Measurements from ENCODE around the gene CYB5B. TPM values are rescaled to one million over a fixed set of nuclear protein-coding genes. Genes with fewer than 3 reads are reported as not detected.

Gene CYB5B
- total RNA-seq, 1 donor from 2014 or later = 71.8 TPM

- Mint-ChIP-seq H3K4me3 (ENCODE audit: unreplicated experiment) (no peak overlapping the region), H3K27ac (ENCODE audit: unreplicated experiment) (no peak overlapping the region), H3K9me3 (ENCODE audit: low read depth) (no peaks in the 10 kb centered on the region), H3K27me3 (ENCODE audit: low read depth) (no peaks in the 10 kb centered on the region), H3K4me1 (ENCODE audit: low read depth) (peaks cover 26% of the 10 kb centered on the region), H3K36me3 (ENCODE audit: low read depth) (peaks cover 21% of the 10 kb centered on the region)
- no peak for TF ChIP-seq CTCF (IDR thresholded peaks at IDR 0.05)
- no peak for DNase-seq (ENCODE audit: low spot score)
These were observed 42.0 kb upstream of the CYB5B start for GRCh38 chr16:69382421-69382820.

GRCh38 chr16:69384974-69385373 is 39.4 kb upstream of the CYB5B start:
- Mint-ChIP-seq H3K9me3 (ENCODE audit: low read depth) (no peaks in the 10 kb centered on the region), H3K4me1 (ENCODE audit: low read depth) (peaks cover 20% of the 10 kb centered on the region), H3K4me3 (ENCODE audit: unreplicated experiment) (peak overlapping the region; percentile 80), H3K36me3 (ENCODE audit: low read depth) (peaks cover 12% of the 10 kb centered on the region), H3K27ac (ENCODE audit: unreplicated experiment) (peak overlapping the region; percentile 94), H3K27me3 (ENCODE audit: low read depth) (no peaks in the 10 kb centered on the region)
- TF ChIP-seq CTCF (IDR thresholded peaks at IDR 0.05) = no peak
- no peak for DNase-seq (ENCODE audit: low spot score)

GRCh38 chr16:69386596-69386995 is 37.8 kb upstream of the CYB5B start:
- H3K36me3 Mint-ChIP-seq (ENCODE audit: low read depth) = peaks cover 12% of the 10 kb centered on the region
- H3K9me3 Mint-ChIP-seq (ENCODE audit: low read depth) = no peaks in the 10 kb centered on the region
- peak overlapping the region; percentile 80 for H3K4me3 Mint-ChIP-seq (ENCODE audit: unreplicated experiment)
- peaks cover 16% of the 10 kb centered on the region for H3K4me1 Mint-ChIP-seq (ENCODE audit: low read depth)
- H3K27ac Mint-ChIP-seq (ENCODE audit: unreplicated experiment) = peak overlapping the region; percentile 94
- TF ChIP-seq CTCF (IDR thresholded peaks at IDR 0.05) = no peak
- DNase-seq (ENCODE audit: low spot score) = no peak
- no peaks in the 10 kb centered on the region for H3K27me3 Mint-ChIP-seq (ENCODE audit: low read depth)

- TF ChIP-seq CTCF (IDR thresholded peaks at IDR 0.05) = no peak
- peaks cover 23% of the 10 kb centered on the region for H3K4me1 Mint-ChIP-seq (ENCODE audit: low read depth)
- no peaks in the 10 kb centered on the region for H3K9me3 Mint-ChIP-seq (ENCODE audit: low read depth)
- no peak overlapping the region for H3K27ac Mint-ChIP-seq (ENCODE audit: unreplicated experiment)
- H3K27me3 Mint-ChIP-seq (ENCODE audit: low read depth) = no peaks in the 10 kb centered on the region
- H3K4me3 Mint-ChIP-seq (ENCODE audit: unreplicated experiment) = no peak overlapping the region
- no peaks in the 10 kb centered on the region for H3K36me3 Mint-ChIP-seq (ENCODE audit: low read depth)
- DNase-seq (ENCODE audit: low spot score) = no peak
These were observed 30.2 kb upstream of the CYB5B start for GRCh38 chr16:69393898-69394849.

- H3K4me3 Mint-ChIP-seq (ENCODE audit: unreplicated experiment) = no peak overlapping the region
- no peaks in the 10 kb centered on the region for H3K9me3 Mint-ChIP-seq (ENCODE audit: low read depth)
- H3K36me3 Mint-ChIP-seq (ENCODE audit: low read depth) = no peaks in the 10 kb centered on the region
- H3K27ac Mint-ChIP-seq (ENCODE audit: unreplicated experiment) = peak overlapping the region; percentile 93
- DNase-seq (ENCODE audit: low spot score) = no peak
- no peak for TF ChIP-seq CTCF (IDR thresholded peaks at IDR 0.05)
- peaks cover 29% of the 10 kb centered on the region for H3K4me1 Mint-ChIP-seq (ENCODE audit: low read depth)
- H3K27me3 Mint-ChIP-seq (ENCODE audit: low read depth) = no peaks in the 10 kb centered on the region
These were observed 28.6 kb upstream of the CYB5B start for GRCh38 chr16:69395859-69396186.
